Ishikawa (cell line): Measurements from ENCODE around the gene PRKCE.

Experiments used
- CEBPB ChIP-seq: IDR thresholded peaks from 2 replicates; pipeline ENCODE4 v1.6.1; 2012
- EP300 ChIP-seq: IDR thresholded peaks from 2 replicates; pipeline ENCODE4 v1.6.1; 2012; ENCODE audit warnings: borderline replicate concordance
- MAX ChIP-seq: IDR thresholded peaks from 2 replicates; pipeline ENCODE4 v1.6.1; 2012
- REST ChIP-seq: IDR thresholded peaks from 2 replicates; pipeline ENCODE4 v1.6.1; 2012; ENCODE audit warnings: low read depth, mild to moderate bottlenecking
- TAF1 ChIP-seq: IDR thresholded peaks from 2 replicates; pipeline ENCODE4 v1.6.1; 2012; ENCODE audit warnings: low read depth, mild to moderate bottlenecking
- TEAD4 ChIP-seq: IDR thresholded peaks from 2 replicates; pipeline ENCODE4 v1.6.1; 2012
- USF1 ChIP-seq: IDR thresholded peaks from 2 replicates; pipeline ENCODE4 v1.6.1; 2012
- YY1 ChIP-seq: IDR thresholded peaks from 2 replicates; pipeline ENCODE4 v1.6.1; 2012; ENCODE audit warnings: low read depth
- ZBTB7A ChIP-seq: IDR thresholded peaks from 2 replicates; pipeline ENCODE4 v1.6.1; 2012; ENCODE audit warnings: low read depth

- TF ChIP-seq CEBPB: no peak
- TF ChIP-seq YY1: no peak
- TF ChIP-seq TAF1: no peak
- TF ChIP-seq TEAD4: no peak
- no peak for TF ChIP-seq MAX
- TF ChIP-seq EP300: no peak
- no peak for TF ChIP-seq REST
- no peak for TF ChIP-seq USF1
- no peak for TF ChIP-seq ZBTB7A
Observed at GRCh38 chr2:45908316-45909170, 257.1 kb downstream of the PRKCE start.
